ENCODE data around the gene DLL3. TPM values are rescaled to one million over a fixed set of nuclear protein-coding genes. Genes with fewer than 3 reads are reported as not detected.
A peak's percentile ranks its signal among the peaks of the same experiment; 100 is the strongest.

DLL3 gene
- total RNA-seq, 3 donors from 2014 or later (not counting 1 experiment from before 2014, with no cell fraction given) = not detected

DNA sequence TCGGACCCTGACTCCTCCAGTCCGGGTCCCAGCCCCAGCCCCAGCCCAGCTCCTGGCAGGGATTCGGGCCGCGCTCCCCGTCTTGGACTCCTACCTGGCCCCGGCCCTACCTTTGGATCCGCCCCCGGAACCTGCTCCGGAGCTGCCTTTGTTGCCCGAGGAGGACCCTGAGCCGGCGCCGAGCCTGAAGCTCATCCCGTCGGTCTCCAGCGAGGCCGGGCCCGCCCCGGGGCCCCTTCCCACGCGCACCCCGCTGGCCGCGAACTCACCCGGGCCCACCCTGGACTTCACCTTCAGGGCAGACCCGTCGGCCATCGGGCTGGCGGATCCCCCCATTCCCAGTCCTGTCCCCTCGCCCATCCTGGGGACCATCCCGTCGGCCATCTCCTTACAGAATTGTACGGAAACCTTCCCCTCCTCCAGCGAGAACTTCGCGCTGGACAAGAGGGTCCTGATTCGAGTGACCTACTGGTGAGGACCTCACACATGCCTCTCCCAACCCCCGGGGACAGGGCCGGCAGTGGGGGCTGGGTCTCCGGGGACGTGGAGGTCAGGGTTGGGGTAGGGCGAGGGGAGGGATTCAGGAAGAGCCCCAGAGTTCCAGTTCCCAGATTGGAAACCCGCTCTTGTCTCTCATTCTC is 16.9 kb downstream of the DLL3 start:
- Histone ChIP-seq H3K4me1 (ENCODE audit: control insufficient read depth, insufficient read depth, low read length) (peaks cover 13% of the 10 kb centered on the region), H3K4me3 (ENCODE audit: low read length) (peak overlapping the region; percentile 18), H3K27me3 (ENCODE audit: control insufficient read depth, insufficient read depth, low read length) (peaks cover 34% of the 10 kb centered on the region), H3K36me3 (ENCODE audit: control insufficient read depth, insufficient read depth, low read length) (no peaks in the 10 kb centered on the region), H3K27ac (ENCODE audit: low read length) (no peak overlapping the region), H3K9me3 (ENCODE audit: control insufficient read depth, insufficient read depth, low read length) (no peaks in the 10 kb centered on the region)
- H3K27ac Mint-ChIP-seq = no peak overlapping the region
- no peaks in the 10 kb centered on the region for H3K36me3 Mint-ChIP-seq
- H3K27me3 Mint-ChIP-seq (ENCODE audit: low read depth in 2 of 2) = peaks cover 34 to 40% of the 10 kb centered on the region in 2 donors
- intact Hi-C loops (cut with micrococcal nuclease) = no loop called here
- ATAC-seq (no peak), DNase-seq (peak in 1 of 2 donors; percentile 44)
- TF ChIP-seq, protein P1, sequence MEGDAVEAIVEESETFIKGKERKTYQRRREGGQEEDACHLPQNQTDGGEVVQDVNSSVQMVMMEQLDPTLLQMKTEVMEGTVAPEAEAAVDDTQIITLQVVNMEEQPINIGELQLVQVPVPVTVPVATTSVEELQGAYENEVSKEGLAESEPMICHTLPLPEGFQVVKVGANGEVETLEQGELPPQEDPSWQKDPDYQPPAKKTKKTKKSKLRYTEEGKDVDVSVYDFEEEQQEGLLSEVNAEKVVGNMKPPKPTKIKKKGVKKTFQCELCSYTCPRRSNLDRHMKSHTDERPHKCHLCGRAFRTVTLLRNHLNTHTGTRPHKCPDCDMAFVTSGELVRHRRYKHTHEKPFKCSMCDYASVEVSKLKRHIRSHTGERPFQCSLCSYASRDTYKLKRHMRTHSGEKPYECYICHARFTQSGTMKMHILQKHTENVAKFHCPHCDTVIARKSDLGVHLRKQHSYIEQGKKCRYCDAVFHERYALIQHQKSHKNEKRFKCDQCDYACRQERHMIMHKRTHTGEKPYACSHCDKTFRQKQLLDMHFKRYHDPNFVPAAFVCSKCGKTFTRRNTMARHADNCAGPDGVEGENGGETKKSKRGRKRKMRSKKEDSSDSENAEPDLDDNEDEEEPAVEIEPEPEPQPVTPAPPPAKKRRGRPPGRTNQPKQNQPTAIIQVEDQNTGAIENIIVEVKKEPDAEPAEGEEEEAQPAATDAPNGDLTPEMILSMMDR (IDR thresholded peaks at IDR 0.05) = no peak
- H3K9me3 Mint-ChIP-seq = no peaks in the 10 kb centered on the region
- peak overlapping the region; percentile 31 for H3K4me3 Mint-ChIP-seq
- H3K4me1 Mint-ChIP-seq = peaks cover 6 to 19% of the 10 kb centered on the region in 2 donors
- 7% methylated on average over 44 of the region's 44 CpGs for WGBS (ENCODE audit: insufficient coverage)

DNA sequence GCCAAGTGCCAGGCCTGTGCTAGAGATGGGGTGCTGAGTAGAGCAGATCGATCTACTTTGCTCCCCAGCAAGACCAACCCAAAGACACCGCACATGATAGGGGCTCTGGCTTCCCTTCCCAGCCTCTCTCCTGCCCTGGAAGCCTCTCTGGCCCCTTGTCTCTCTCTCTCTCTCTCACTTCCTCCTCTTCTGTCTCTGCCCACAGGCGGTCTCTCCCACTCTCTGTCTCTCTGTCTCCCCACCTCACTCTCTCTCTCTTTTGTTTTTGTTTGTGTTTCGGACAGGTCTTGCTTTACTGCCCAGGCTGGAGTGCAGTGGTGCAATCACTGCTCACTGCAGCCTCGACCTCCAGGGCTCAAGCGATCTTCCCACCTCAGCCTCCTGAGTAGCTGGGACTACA is 17.5 kb downstream of the DLL3 start:
- Histone ChIP-seq H3K27me3 (ENCODE audit: control insufficient read depth, insufficient read depth, low read length) (peaks cover 34% of the 10 kb centered on the region), H3K27ac (ENCODE audit: low read length) (no peak overlapping the region), H3K4me3 (ENCODE audit: low read length) (no peak overlapping the region), H3K36me3 (ENCODE audit: control insufficient read depth, insufficient read depth, low read length) (no peaks in the 10 kb centered on the region), H3K4me1 (ENCODE audit: control insufficient read depth, insufficient read depth, low read length) (peaks cover 13% of the 10 kb centered on the region), H3K9me3 (ENCODE audit: control insufficient read depth, insufficient read depth, low read length) (no peaks in the 10 kb centered on the region)
- ATAC-seq (peak in 1 of 3 donors; percentile 26), DNase-seq (no peak)
- Mint-ChIP-seq H3K27me3 (ENCODE audit: low read depth in 2 of 2) (peaks cover 34 to 40% of the 10 kb centered on the region in 2 donors), H3K4me1 (peaks cover 6 to 19% of the 10 kb centered on the region in 2 donors), H3K4me3 (peak overlapping the region; percentile 5), H3K36me3 (no peaks in the 10 kb centered on the region), H3K27ac (no peak overlapping the region), H3K9me3 (no peaks in the 10 kb centered on the region)
- TF ChIP-seq, protein P1 (IDR thresholded peaks at IDR 0.05) = no peak
- intact Hi-C loops (cut with micrococcal nuclease) = no loop called here
- WGBS (ENCODE audit: insufficient coverage) = 41% methylated on average over 6 of the region's 6 CpGs

DNA sequence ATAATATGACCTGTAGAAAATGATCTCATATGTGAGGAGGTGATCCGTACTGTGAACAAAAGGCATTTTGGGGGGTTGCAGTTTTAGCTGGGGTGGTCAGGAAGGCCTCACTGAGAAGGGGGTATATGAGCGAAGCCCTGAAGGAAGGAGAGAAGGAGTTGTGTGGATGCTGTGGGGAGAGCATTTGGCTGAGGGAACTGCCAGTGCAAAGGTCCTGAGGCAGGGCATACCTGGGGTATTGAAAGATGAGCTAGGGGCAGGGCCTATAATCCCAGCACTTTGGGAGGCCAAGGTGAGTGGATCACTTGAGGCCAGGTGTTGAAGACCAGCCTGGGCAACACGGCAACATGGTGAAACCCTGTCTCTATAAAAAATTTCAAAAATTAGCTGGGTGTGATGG is 18.7 kb downstream of the DLL3 start:
- Histone ChIP-seq H3K36me3 (ENCODE audit: control insufficient read depth, insufficient read depth, low read length) (no peaks in the 10 kb centered on the region), H3K4me1 (ENCODE audit: control insufficient read depth, insufficient read depth, low read length) (peaks cover 13% of the 10 kb centered on the region), H3K27ac (ENCODE audit: low read length) (no peak overlapping the region), H3K9me3 (ENCODE audit: control insufficient read depth, insufficient read depth, low read length) (no peaks in the 10 kb centered on the region), H3K4me3 (ENCODE audit: low read length) (no peak overlapping the region), H3K27me3 (ENCODE audit: control insufficient read depth, insufficient read depth, low read length) (peaks cover 34% of the 10 kb centered on the region)
- DNase-seq = no peak
- Mint-ChIP-seq H3K36me3 (no peaks in the 10 kb centered on the region), H3K4me3 (no peak overlapping the region), H3K27me3 (ENCODE audit: low read depth in 2 of 2) (peaks cover 34 to 36% of the 10 kb centered on the region in 2 donors), H3K9me3 (no peaks in the 10 kb centered on the region), H3K27ac (no peak overlapping the region), H3K4me1 (peaks cover 6 to 19% of the 10 kb centered on the region in 2 donors)
- WGBS (ENCODE audit: insufficient coverage) = 64% methylated on average over 3 of the region's 3 CpGs
- intact Hi-C loops (cut with micrococcal nuclease) = no loop called here
- TF ChIP-seq, protein P1 (IDR thresholded peaks at IDR 0.05) = no peak
- no peak for ATAC-seq

DNA sequence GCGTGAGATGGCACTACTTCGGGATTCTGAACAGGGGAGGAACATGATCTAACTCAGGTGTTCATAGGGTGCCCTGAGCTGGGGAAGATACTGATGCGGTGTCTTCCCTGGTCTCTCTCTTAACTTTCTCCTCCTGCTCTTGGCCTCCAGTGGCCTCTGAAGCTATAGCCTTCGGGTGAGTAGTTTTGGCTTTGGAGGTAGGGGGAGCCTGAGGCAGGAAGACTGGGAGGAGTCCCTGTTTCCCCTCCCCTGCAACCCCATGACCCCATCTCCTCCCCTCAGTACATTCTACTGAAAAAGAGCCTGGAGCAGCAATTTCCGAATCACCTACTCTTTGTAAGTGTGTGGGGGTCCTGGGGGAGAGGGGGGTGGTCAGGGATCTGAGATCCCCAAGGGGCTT is 19.7 kb downstream of the DLL3 start:
- Histone ChIP-seq H3K27ac (ENCODE audit: low read length) (no peak overlapping the region), H3K9me3 (ENCODE audit: control insufficient read depth, insufficient read depth, low read length) (no peaks in the 10 kb centered on the region), H3K36me3 (ENCODE audit: control insufficient read depth, insufficient read depth, low read length) (no peaks in the 10 kb centered on the region), H3K4me1 (ENCODE audit: control insufficient read depth, insufficient read depth, low read length) (peaks cover 13% of the 10 kb centered on the region), H3K27me3 (ENCODE audit: control insufficient read depth, insufficient read depth, low read length) (peaks cover 31% of the 10 kb centered on the region), H3K4me3 (ENCODE audit: low read length) (no peak overlapping the region)
- ATAC-seq (no peak), DNase-seq (no peak)
- TF ChIP-seq, protein P1 (IDR thresholded peaks at IDR 0.05) = no peak
- Mint-ChIP-seq H3K4me1 (peaks cover 6 to 19% of the 10 kb centered on the region in 2 donors), H3K9me3 (no peaks in the 10 kb centered on the region), H3K27me3 (ENCODE audit: low read depth in 2 of 2) (peaks cover 27 to 30% of the 10 kb centered on the region in 2 donors), H3K36me3 (no peaks in the 10 kb centered on the region), H3K27ac (no peak overlapping the region), H3K4me3 (no peak overlapping the region)
- 88% methylated on average over 4 of the region's 5 CpGs for WGBS (ENCODE audit: insufficient coverage)
- intact Hi-C loops (cut with micrococcal nuclease) = no loop called here
